LoVo (cell line): ENCODE data around the gene CLEC19A.

ENCODE experiments used
- DNase-seq: peaks from one replicate; pipeline ENCODE4 v3.0.0-alpha.2; 2016; ENCODE audit warnings: low spot score

The CLEC19A gene

GRCh38 chr16:19328364-19328763, 42.8 kb downstream of the CLEC19A start:
- no peak for DNase-seq

GRCh38 chr16:19329932-19330331, 44.4 kb downstream of the CLEC19A start:
- DNase-seq = no peak

DNA sequence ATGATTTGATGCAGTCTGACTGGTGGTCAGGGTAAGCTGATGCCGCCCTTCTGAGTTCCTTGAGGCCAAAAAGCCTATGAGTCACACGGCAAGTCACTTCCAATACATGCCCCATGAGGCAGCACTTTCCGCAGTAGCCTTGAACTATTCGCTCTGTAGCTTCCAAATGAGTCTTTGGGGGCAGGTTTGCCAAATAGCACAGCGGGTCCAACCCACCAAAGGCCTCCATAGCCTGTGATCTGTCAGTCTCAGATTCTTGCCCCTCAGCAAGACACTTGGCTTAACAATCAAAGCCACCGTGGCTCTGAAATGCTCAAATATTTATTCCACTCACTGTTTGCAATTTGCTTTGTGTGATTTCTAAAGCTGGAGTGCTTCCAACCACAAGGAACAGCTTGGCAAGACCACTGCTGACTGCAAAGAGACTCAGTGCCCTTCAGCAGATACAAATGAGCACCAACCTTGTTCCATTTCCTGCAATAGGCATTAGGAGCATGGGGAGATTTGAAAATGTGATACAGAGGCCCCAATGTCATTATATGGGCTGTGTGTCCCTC, 45.4 kb downstream of the CLEC19A start:
- no peak for DNase-seq

DNA sequence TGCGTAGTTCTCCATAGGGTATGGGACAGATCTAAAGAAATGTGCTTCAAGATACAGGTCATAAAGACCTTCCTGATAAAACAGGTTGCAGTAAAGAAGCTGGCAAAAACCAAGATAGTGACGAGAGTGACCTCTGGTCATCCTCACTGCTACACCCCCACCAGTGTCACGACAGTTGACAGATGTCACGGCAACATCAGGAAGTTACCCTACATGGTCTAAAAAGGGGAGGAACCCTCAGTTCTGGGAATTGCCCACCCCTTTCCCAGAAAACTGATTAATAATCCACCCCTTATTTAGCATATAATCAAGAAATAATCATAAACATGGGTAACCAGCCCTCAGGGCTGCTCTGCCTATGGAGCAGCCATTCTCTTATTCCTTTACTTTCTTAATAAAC, 46.3 kb downstream of the CLEC19A start:
- DNase-seq = no peak

DNA sequence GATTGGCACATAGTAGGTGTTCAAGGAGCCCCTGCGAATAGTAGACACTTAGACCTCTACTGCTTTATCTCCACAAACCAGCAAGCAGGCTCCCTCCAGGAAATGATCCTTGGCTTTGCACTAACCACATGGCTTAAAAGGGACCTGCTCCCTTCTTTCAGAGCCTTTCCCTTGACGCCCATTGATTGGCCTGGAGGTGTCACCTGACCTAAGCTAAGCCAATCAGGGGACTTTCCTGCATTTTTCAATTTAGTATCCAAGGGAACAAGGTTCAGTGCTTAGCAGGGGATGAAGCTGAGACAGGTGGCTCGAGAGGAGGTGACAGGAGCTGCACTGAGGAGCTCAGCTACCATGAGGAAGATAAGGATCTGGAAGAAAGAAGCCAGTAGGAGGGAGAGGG, 52.8 kb downstream of the CLEC19A start:
- DNase-seq = no peak

- DNase-seq = no peak
Observed at GRCh38 chr16:19344224-19344801, 58.8 kb downstream of the CLEC19A start.

GRCh38 chr16:19344980-19345379, 59.4 kb downstream of the CLEC19A start:
- DNase-seq = no peak

DNA sequence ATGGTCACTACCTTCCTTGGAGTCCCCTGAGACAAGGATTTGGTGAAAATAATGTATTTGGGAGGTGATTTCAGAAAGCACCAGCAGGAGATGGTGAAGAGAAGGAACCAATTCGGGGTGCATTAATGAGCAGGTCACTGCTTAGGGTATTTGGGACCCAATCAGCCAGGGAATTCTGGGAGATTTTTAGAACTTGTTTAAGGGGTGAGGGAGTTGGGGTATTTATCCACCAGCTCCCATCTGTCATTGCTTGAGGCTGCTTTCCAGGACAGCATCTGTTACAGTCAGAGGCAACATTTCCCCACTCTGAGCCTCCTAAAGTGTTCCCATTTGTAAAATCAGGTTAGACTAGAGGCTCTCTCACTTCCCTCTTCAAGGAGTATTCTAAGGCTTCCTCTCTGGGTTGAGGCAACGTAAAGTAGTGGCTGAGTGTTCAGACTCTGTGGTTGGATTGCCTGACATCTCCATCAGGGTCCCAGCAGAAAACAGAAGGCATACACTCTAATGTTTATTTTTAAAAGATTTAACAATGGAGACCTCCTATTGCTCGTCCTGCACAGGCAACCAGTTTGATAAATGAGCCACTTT, 60.9 kb downstream of the CLEC19A start:
- DNase-seq = no peak

DNA sequence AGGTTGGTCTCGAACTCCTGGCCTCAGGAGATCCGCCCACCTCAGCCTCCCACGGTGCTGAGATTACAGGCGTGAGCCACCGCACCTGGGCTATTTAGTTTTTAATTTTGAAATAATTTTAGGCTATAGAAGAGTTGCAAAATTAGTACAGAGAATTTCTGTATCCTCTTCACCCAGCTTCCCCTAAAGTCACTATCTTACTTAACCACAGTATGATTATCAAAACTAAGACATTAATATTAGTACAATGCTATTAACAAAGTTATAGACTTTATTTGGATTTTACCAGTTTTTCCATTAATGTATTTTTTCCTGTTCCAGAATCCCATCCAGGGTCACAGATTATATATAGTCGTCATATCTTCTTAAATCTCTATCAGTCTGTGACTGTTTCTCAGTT, 62.6 kb downstream of the CLEC19A start:
- DNase-seq = no peak

- no peak for DNase-seq
Observed at GRCh38 chr16:19348578-19349315, 63.2 kb downstream of the CLEC19A start.

GRCh38 chr16:19354371-19354770, 68.8 kb downstream of the CLEC19A start:
- no peak for DNase-seq

- DNase-seq = no peak
Observed at GRCh38 chr16:19356024-19356952, 70.8 kb downstream of the CLEC19A start.

GRCh38 chr16:19359556-19359955, 74.0 kb downstream of the CLEC19A start:
- DNase-seq = no peak
